Ramos (cell line): ENCODE measurements around the gene KLHL13.
"Not testable (repeated sequence)": the region's sequence is repeated elsewhere in the genome, so short reads cannot be mapped to it uniquely, and the experiment has no call there.

ENCODE experiments used
- in situ Hi-C: fragments of 300-500 bp; cut with MboI; formaldehyde crosslinking; loops from one replicate; pipeline ENCODE4 v1.14.3; 2022; ENCODE audit warnings: low sequenced_read_pairs; ENCODE audit not compliant: unreplicated experiment

The KLHL13 gene, protein sequence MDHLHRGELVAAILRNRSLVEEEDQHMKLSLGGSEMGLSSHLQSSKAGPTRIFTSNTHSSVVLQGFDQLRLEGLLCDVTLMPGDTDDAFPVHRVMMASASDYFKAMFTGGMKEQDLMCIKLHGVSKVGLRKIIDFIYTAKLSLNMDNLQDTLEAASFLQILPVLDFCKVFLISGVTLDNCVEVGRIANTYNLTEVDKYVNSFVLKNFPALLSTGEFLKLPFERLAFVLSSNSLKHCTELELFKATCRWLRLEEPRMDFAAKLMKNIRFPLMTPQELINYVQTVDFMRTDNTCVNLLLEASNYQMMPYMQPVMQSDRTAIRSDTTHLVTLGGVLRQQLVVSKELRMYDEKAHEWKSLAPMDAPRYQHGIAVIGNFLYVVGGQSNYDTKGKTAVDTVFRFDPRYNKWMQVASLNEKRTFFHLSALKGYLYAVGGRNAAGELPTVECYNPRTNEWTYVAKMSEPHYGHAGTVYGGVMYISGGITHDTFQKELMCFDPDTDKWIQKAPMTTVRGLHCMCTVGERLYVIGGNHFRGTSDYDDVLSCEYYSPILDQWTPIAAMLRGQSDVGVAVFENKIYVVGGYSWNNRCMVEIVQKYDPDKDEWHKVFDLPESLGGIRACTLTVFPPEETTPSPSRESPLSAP

DNA sequence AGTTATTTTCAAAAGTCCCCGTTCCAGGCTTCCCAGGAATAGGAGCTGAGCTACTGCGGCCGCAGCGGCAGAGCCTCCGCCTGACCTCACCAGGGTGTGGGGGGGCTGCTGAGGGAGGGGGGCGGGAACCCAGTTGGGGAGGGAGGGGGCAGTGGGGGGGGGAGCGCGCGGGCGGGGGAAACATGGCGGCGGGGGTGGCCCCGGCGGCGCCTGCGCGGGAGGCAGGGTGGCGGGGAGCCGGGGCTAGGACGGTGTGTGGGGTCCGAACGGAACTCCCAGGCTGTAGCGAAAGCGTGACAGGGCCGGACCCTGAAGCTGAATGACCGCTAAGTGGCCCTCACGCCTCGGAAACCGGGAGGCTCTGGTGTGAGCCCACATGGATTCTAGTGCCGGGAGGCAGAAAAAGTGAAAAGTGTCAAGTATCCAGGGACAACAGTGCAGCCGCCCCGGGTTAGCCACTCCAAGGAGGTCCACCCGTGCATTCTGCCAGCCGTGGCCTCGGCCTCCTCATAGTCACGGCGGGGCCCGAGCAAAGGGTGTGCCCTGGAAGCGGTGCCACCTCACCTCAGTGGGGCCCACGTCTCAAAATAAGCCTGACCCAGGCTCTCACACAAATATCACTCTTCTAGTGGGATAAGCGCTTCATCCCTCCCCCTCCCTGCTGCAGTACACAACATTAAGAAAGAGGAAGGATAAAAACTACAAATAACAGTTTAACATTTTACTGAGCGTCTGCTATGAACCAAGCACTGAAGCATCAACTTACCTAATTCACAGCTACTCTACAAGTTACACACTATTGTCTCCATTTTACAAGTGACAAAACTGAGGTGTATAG lies at the start of gene KLHL13:
TSS of gene KLHL13 (minus strand) at position 98 of the 838 bp plus-strand sequence. CDS start 88,337 bp downstream, outside the sequence.
- in situ Hi-C loops = no loop called here

DNA sequence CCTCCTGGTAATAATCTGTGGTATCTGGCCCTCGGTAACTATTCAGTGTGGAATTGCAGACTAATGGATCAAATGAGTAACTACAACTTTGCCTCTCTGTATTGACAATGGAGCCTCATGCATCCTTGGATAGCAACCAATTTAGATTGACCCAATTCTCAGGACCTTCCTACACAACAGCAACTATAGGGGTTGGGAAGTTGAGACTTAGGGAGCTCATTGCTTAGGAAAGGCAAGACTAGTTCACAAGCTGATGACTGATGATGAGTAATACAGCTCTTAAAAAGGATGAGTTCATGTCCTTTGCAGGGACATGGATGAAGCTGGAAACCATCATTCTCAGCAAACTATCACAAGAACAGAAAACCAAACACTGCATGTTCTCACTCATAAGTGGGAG lies 47.5 kb upstream of the KLHL13 start:
- in situ Hi-C loops = no loop called here

DNA sequence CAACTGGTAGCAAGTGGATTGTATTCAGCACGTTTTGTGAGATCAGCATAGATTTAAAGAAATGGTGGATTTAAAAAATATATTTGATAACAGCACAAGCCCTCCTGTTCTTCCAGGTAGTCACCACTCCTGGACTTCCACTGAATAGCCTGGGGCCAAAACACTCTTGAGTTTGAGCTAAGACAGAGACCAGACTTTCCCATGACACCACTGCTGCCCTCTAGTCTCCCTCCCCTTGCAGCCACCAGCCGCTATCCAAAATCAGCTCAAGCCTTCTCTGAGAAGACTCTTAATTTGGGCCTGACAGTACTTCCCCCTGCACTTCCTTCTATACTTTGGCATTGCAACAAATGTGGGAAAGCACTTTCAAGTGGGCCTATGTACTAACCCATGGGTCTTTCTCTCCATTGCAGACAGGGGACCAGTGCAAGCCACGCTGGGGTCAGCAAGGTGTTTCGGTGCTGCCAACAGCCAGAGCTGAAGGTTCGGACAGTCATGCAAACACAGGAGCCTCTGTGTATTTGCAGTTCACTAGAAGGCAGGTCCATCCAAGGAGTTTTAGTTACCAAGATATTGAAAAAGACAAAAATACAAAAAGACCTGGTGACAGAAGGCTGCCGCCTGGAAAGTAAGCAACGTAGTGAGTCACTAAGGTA lies 40.5 kb upstream of the KLHL13 start:
- in situ Hi-C loops = no loop called here

DNA sequence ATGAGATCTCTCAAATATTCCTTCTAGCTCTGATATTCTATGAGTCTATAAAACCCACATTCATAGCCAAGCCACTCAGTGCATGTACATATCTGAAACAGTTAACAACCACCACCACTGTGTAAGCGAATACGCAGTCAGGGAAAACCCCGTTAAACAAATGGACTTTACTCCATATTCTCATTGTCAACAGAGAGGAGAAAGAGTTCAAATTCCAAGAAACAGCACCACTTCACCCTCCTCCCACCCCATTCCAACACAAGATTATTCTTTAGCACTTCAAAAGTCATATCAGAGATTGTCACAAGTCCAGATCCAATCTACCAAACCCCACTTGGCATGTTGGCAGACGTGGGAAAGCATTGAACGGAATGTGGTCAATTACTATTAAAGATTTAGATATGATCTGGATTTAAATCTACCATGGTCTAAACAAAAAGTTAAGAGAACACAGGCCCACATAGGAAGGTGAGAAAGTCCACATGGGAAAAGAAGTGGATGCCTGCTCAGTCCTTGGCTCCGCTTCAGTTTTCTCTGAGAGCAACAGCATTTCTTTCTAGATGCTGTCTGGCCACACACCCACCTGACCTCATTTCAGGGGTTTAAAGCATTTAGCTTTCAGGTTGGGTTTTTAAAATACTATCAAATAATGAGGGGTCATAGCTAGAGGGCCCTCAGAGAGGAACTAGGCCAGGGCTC lies 39.8 kb upstream of the KLHL13 start:
- in situ Hi-C loops = no loop called here

DNA sequence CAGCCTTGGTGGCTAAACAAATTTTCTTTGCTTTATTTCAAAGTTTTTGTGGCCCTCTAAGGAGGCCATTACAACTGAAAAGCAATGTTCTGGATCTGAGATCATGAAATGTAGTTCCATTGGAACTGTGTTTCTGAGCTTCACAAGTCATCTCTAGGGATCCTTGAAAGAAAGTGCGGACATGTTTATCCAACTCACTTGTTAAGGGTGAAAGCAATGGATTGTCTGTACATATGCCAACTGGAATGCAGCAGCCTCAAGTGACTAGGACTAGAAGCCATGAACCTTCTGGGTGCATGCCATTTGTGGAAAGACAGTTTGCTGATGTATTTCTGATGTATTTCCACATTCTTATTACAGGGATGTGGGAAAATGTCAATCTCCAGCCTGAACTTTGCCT lies 36.7 kb upstream of the KLHL13 start:
- in situ Hi-C loops = no loop called here

DNA sequence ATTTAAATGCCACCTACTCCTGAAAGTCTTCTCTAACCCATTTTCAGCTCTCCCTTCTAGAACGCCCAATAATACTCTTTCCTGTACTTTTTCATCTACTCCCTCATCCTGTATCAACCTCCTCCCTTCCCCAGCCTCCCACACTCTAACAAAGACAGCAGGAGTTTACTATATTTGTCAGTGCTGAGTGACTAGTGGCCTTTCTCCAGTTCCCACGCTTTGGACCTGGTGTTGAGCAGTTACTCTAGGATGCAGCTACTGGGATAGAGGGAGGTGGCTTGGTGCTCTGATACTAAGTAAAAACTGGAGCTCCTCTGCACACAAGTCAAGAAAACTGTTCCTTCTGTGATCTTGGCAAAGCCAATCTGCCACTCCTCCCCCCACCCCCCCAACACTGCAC lies 36.1 kb upstream of the KLHL13 start:
- in situ Hi-C loops = no loop called here

DNA sequence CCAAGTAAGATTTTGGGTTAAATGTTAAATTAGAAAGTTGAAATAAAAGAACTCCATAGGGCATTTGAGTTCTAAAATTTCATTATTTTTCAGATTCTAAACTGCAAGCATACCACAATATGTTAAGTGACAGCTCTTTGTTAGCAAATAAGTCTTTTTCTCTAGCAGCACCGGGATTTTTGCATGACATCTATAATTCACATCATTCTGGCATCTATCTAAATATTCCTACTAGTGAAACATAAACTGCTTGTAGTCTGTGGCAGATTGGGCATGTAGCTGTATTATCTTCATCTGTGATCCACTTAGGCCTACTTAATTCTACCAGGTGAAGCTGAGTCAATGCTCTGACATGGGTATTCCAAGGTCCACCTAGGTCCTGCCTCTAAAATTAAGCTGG lies 32.1 kb upstream of the KLHL13 start:
- in situ Hi-C loops = no loop called here

DNA sequence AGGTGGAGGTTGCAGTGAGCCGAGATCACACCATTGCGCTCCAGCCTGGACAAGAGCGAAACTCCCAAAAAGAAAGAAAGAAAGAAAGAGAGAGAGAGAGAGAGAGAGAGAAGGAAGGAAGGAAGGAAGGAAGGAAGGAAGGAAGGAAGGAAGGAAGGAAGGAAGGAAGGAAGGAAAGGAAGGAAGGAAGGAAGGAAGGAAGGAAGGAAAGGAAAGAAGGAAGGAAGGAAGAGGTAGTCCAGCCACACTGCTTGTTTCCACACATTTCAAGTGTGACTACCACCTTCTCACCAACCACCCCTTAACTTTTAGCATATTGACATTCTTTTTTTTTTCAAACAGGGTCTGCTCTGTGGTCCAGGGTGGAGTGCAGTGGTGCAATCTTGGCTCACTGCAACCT lies 31.2 kb upstream of the KLHL13 start:
- in situ Hi-C loops = not testable (repeated sequence)

DNA sequence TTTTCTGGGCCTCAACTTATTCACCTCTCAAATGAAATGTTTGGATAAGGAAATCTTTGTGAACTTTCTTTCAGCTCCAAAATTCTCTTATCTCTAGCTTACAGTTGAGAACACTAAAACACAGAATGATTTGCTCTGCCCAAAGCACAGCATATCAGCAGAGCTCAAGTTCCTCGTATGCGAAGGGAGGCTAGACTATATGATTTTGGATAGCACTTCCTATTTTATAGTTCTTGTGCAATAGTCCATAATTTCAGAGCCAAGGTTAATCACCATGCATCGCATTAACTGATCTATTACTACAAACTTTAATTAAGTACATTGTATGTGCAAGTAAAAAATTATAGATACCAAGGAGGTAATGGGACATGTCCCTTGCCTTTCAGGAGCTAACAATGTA lies 27.0 kb upstream of the KLHL13 start:
- in situ Hi-C loops = no loop called here

DNA sequence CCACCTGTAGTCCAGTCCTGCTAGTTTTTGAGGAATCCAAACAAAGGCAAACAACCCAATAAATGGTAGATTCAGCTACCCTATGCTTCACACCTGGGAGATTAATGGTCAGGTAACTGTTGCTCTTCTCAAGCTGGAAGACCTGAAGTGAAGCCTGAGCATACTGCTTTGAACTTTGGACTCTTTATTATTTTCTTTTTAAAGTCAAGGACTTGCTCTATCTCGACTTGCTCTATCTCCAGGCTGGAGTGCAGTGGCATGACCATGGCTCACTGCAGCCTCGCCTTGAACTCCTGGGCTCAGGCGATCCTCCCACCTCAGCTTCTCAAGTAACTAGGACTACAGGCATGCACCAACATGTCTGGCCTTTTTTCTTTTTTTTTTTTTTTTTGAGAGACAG lies 14.7 kb upstream of the KLHL13 start:
- in situ Hi-C loops = no loop called here

DNA sequence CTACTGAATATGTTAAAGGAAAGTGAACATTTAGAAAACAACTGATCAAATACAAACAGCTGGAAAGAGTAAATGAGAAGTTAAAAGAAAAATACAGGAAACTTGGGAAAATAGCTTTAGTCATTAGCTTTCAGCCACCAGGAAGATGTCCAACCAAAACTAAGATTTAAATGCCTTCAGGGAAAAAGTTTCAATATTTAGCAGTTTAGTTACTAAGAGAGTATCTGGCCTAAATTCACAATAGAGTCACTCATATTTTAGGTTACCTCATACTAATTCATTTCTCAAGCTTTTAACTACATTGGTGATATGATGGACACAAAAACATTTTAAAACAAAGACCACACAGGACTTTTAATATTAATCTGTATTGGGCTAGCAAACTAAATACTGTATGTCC lies 13.1 kb upstream of the KLHL13 start:
- in situ Hi-C loops = no loop called here

DNA sequence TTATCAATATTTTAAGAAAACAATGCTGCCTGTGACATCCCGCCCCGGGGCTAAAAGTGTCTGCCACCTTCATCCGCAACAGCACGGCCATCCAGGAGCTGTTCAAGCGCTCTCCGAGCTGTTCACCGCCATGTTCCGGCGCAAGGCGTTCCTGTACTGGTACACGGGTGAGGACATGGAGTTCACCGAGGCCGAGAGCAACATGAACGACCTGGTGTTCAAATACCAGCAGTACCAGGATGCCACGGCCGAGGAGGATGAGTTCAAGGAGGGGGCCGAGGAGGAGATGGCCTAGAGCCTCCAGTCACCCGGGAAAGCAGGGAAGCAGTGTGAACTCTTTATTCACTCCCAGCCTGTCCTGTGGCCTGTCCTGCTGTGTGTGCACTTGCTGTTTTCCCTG lies 12.1 kb upstream of the KLHL13 start:
- in situ Hi-C loops = no loop called here

DNA sequence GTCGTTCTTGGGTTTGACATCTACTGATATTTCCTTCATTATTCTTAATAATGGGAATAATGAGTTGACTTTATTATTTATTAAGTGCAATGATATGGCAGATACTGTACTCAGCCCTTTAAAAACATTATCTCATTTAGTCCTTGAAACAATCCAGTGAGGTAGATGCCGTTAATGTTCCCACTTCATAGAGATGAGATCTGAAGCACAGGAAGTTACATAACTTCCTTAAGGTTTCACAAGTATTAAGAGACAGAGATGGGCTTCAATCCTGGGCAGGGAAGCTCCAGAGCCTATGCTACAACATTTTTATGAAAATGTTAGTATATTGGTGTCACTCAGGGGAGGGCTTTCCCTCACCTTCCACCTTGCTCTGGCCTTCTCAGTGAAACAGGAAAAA lies 9.7 kb upstream of the KLHL13 start:
- in situ Hi-C loops = no loop called here

DNA sequence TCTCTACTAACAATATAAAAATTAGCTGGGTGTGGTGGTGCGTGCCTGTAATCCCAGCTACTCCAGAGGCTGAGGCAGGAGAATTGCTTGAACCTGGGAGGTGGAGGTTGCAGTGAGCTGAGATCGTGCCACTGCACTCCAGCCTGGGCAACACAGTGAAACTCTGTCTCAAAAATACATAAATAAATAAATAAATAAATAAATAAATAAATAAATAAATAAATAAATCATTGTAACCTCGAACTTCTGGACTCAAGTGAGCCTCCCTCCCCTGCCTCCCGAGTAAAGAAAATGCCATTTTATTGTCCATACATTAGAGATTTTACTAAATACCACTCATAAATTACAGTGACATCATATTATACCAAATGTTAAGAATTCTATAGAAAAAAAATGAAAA lies 7.6 kb upstream of the KLHL13 start:
- in situ Hi-C loops = not testable (repeated sequence)

DNA sequence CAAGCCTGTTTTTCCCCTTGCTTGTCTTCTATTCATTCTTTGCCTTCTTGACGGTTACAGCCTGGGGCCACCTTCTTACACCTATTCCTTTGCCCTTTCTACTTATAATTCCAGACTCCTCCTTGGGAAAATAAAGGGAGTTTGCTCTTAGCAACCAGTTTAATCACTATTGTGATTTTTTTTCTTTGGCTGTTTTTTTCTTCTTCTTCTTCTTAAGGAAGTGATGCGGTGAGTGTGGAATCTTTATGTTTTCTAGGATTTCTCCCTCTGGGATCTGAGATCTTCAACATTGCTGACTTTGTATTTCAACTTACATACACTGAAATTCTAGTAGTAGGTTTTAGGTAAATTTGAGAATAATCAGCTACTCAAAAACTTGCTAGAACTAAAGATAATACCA lies 1.1 kb upstream of the KLHL13 start:
- in situ Hi-C loops = no loop called here

DNA sequence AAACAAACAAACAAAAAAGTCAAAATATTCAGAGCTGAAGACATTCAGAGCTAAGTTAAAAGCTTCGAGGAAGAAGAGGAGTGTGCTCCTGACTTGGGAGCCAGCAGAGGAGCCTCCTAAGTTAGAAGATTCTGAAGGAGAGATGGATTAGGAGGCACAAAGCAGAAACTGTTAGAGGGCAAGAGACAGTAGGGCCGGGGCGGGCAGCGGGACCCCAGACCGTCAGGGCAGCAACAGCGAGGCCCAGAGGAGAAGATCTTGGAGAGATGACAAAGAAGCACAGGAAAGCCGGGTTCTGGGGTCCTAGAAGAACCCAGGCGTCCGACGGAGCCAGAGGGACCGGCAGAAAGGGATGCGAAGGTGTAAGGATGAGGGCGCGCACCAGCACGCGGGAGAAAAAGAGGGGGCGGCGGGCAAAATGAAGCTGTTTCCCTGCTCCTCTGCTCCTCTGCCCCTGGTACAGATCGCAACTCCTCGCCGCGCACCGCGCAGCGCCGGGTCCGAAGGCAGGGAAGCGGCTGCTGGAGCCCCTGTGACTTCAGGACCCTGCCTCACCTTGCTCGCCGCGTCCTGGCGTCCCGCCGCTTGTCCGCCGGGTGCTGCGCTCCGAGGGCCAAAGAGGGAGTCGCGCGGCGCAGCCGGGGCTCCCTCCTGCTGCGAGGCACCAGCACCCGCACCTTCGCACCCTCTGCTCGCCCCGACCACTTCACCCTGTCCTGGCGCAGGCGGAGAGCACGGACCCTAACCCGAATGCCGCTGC lies 477 bp downstream of the KLHL13 start:
- in situ Hi-C loops = no loop called here

DNA sequence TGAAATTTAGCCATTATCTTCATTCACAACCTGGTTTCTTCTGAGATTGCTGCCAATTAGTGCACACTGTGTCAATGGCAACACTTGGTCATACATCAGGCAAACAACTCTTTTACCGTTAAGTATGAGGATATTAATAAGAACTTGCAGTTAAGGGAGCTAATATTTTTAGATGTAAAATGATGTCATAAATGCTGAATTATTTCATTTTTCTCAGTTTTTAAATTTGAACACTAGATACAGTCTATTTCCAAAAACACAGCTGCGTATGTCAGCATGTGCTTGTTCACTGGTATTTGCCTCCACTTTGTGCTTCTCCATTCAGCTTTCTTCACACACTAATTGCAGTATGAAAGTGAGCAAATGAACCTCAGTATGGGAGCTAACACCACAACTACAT lies 1.6 kb downstream of the KLHL13 start:
- in situ Hi-C loops = no loop called here

DNA sequence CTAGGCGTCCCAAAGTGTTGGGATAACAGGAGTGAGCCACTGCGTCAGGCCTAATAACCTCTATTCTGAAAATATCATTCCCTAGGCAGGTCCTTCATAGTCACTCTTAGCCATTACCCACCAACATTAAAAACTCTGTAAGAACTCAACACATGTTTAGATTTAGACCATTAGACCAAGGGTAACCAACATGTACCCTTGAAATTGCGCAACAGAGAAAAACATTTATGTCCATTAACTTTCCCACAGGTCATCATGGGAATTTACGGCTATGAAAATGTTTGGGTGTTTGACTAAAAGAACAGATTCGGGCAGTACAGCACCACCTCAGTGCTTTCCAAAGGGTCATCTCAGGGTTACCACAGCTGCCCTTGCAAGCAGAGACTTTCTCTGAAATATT lies 7.5 kb downstream of the KLHL13 start:
- in situ Hi-C loops = no loop called here

DNA sequence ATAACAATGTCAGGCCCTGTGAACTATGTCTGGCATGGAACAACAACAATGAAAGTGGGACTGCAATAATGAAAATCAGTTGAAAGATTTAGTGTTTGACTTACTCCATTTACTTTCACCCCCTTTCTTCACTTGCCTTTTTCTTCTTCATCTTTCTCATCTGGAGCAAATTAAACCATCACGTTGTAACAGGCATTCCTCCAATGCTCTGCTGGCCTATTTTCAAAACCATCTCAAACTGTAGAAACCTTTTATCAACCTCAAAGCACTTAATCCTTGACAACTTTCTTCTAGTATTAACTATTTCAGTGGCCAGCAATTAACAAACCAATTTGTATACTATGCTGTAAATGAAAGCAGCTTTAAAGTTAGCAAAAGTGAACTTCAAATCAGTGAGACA lies 8.3 kb downstream of the KLHL13 start:
- in situ Hi-C loops = no loop called here
